ENCODE data around the gene TIPARP.

TIPARP gene

GRCh38 chr3:156674911-156675829 lies 780 bp downstream of the TIPARP start:
- no peaks in the 10 kb centered on the region for H3K27me3 ChIP-seq (replicated peaks in 2 of 5; ENCODE audit: control insufficient read depth in 4 of 5, insufficient read depth in 5 of 5, low read length in 4 of 5)
- H3K4me3 ChIP-seq (ENCODE audit: control insufficient read depth in 1 of 7, extremely low read depth in 1 of 7, insufficient read depth in 4 of 7, low read depth in 2 of 7, low read length in 6 of 7), result peak overlapping the region; percentile 84 to 99 (median 91)
- ChIA-PET CTCF (interaction anchor here (0.7 to 4.6 kb wide), 16 partner anchors 11 to 462 kb away, joined by 3 to 27 read pairs (median 3); no protein-coding TSS in a partner anchor), POLR2A (interaction anchor here (0.7 to 1.8 kb wide), 5 partner anchors 11 to 413 kb away, joined by 3 to 5 read pairs (median 3); partner anchors contain the start of gene SSR3)
- no peaks in the 10 kb centered on the region for H3K9me3 ChIP-seq (ENCODE audit: control extremely low read depth in 1 of 5, control insufficient read depth in 4 of 5, insufficient read depth in 2 of 5, low read depth in 1 of 5, low read length in 4 of 5)
- peaks cover 12 to 33% (median 18%) of the 10 kb centered on the region in 4 experiments for H3K4me1 ChIP-seq (ENCODE audit: control extremely low read depth in 1 of 4, control insufficient read depth in 4 of 4, insufficient read depth in 4 of 4, low read length in 3 of 4)
- peaks cover 11 to 21% (median 16%) of the 10 kb centered on the region in 4 experiments for H3K36me3 ChIP-seq (ENCODE audit: control insufficient read depth in 4 of 4, insufficient read depth in 4 of 4, low read length in 3 of 4)
- peak; percentile 39 to 69 (median 52) for DNase-seq
- WGBS (ENCODE audit: insufficient coverage), result 0% methylated on average over 72 of the region's 93 CpGs
- H3K27ac ChIP-seq (ENCODE audit: insufficient read depth in 1 of 2, low read depth in 1 of 2, low read length in 2 of 2, poor library complexity in 1 of 2, severe bottlenecking in 2 of 2), result peak overlapping the region; percentile 97

GRCh38 chr3:156675830-156676767 lies 1.7 kb downstream of the TIPARP start:
- Histone ChIP-seq H3K27ac (ENCODE audit: insufficient read depth in 1 of 2, low read depth in 1 of 2, low read length in 2 of 2, poor library complexity in 1 of 2, severe bottlenecking in 2 of 2) (peak overlapping the region in 1 of 2 experiments; percentile 97), H3K4me3 (ENCODE audit: control insufficient read depth in 1 of 7, extremely low read depth in 1 of 7, insufficient read depth in 4 of 7, low read depth in 2 of 7, low read length in 6 of 7) (peak overlapping the region; percentile 84 to 99 (median 91)), H3K36me3 (ENCODE audit: control insufficient read depth in 4 of 4, insufficient read depth in 4 of 4, low read length in 3 of 4) (peaks cover 11 to 21% (median 17%) of the 10 kb centered on the region in 4 experiments), H3K9me3 (ENCODE audit: control extremely low read depth in 1 of 5, control insufficient read depth in 4 of 5, insufficient read depth in 2 of 5, low read depth in 1 of 5, low read length in 4 of 5) (no peaks in the 10 kb centered on the region), H3K27me3 (replicated peaks in 2 of 5; ENCODE audit: control insufficient read depth in 4 of 5, insufficient read depth in 5 of 5, low read length in 4 of 5) (no peaks in the 10 kb centered on the region), H3K4me1 (ENCODE audit: control extremely low read depth in 1 of 4, control insufficient read depth in 4 of 4, insufficient read depth in 4 of 4, low read length in 3 of 4) (peaks cover 21 to 42% (median 28%) of the 10 kb centered on the region in 4 experiments)
- ChIA-PET CTCF (interaction anchor here (0.5 to 3.6 kb wide), 8 partner anchors 20 to 440 kb away, joined by 3 to 27 read pairs (median 3); no protein-coding TSS in a partner anchor), POLR2A (interaction anchor here (0.9 kb wide), 1 partner anchor 32 kb away, joined by 4 read pairs; no protein-coding TSS in a partner anchor)
- peak; percentile 39 to 75 (median 72) for DNase-seq
- 17% methylated on average over 6 of the region's 18 CpGs for WGBS (ENCODE audit: insufficient coverage)

GRCh38 chr3:156676768-156677479 lies 2.5 kb downstream of the TIPARP start:
- Histone ChIP-seq H3K9me3 (ENCODE audit: control extremely low read depth in 1 of 5, control insufficient read depth in 4 of 5, insufficient read depth in 2 of 5, low read depth in 1 of 5, low read length in 4 of 5) (no peaks in the 10 kb centered on the region), H3K36me3 (ENCODE audit: control insufficient read depth in 4 of 4, insufficient read depth in 4 of 4, low read length in 3 of 4) (peaks cover 12 to 26% (median 19%) of the 10 kb centered on the region in 4 experiments), H3K4me3 (ENCODE audit: control insufficient read depth in 1 of 7, extremely low read depth in 1 of 7, insufficient read depth in 4 of 7, low read depth in 2 of 7, low read length in 6 of 7) (peak overlapping the region in 4 of 7 experiments; percentile 87 to 96 (median 92)), H3K4me1 (ENCODE audit: control extremely low read depth in 1 of 4, control insufficient read depth in 4 of 4, insufficient read depth in 4 of 4, low read length in 3 of 4) (peaks cover 22 to 50% (median 36%) of the 10 kb centered on the region in 4 experiments), H3K27me3 (replicated peaks in 2 of 5; ENCODE audit: control insufficient read depth in 4 of 5, insufficient read depth in 5 of 5, low read length in 4 of 5) (no peaks in the 10 kb centered on the region), H3K27ac (ENCODE audit: insufficient read depth in 1 of 2, low read depth in 1 of 2, low read length in 2 of 2, poor library complexity in 1 of 2, severe bottlenecking in 2 of 2) (peak overlapping the region in 1 of 2 experiments; percentile 4)
- DNase-seq, result peak; percentile 18 to 73 (median 68)
- CTCF ChIA-PET, result interaction anchor here (0.5 to 1.2 kb wide), 3 partner anchors 240 to 479 kb away, joined by 3 read pairs; no protein-coding TSS in a partner anchor
- WGBS (ENCODE audit: insufficient coverage), result 70% methylated on average over 2 of the region's 3 CpGs
- POLR2A ChIA-PET, result no interaction called here

GRCh38 chr3:156677536-156677935 lies 3.1 kb downstream of the TIPARP start:
- no peaks in the 10 kb centered on the region for H3K27me3 ChIP-seq (replicated peaks in 2 of 5; ENCODE audit: control insufficient read depth in 4 of 5, insufficient read depth in 5 of 5, low read length in 4 of 5)
- peaks cover 12 to 28% (median 20%) of the 10 kb centered on the region in 4 experiments for H3K36me3 ChIP-seq (ENCODE audit: control insufficient read depth in 4 of 4, insufficient read depth in 4 of 4, low read length in 3 of 4)
- no peak overlapping the region for H3K27ac ChIP-seq (ENCODE audit: insufficient read depth in 1 of 2, low read depth in 1 of 2, low read length in 2 of 2, poor library complexity in 1 of 2, severe bottlenecking in 2 of 2)
- ChIA-PET POLR2A (no interaction called here), CTCF (interaction anchor here (0.7 to 1.5 kb wide), 5 partner anchors 40 to 478 kb away, joined by 3 read pairs; no protein-coding TSS in a partner anchor)
- no peak for DNase-seq
- no CpG with 5 or more reads among the region's 2 CpGs for WGBS (ENCODE audit: insufficient coverage)
- no peaks in the 10 kb centered on the region for H3K9me3 ChIP-seq (ENCODE audit: control extremely low read depth in 1 of 5, control insufficient read depth in 4 of 5, insufficient read depth in 2 of 5, low read depth in 1 of 5, low read length in 4 of 5)
- peak overlapping the region in 3 of 7 experiments; percentile 90 to 96 (median 95) for H3K4me3 ChIP-seq (ENCODE audit: control insufficient read depth in 1 of 7, extremely low read depth in 1 of 7, insufficient read depth in 4 of 7, low read depth in 2 of 7, low read length in 6 of 7)
- peaks cover 22 to 56% (median 42%) of the 10 kb centered on the region in 4 experiments for H3K4me1 ChIP-seq (ENCODE audit: control extremely low read depth in 1 of 4, control insufficient read depth in 4 of 4, insufficient read depth in 4 of 4, low read length in 3 of 4)

GRCh38 chr3:156678197-156678596 lies 3.8 kb downstream of the TIPARP start:
- H3K4me3 ChIP-seq (ENCODE audit: control insufficient read depth in 1 of 7, extremely low read depth in 1 of 7, insufficient read depth in 4 of 7, low read depth in 2 of 7, low read length in 6 of 7), result no peak overlapping the region

More at GRCh38 chr3:156678197-156678596, 3.8 kb downstream of the TIPARP start:
- 100% methylated on average over 2 of the region's 2 CpGs for WGBS (ENCODE audit: insufficient coverage)
- no peak overlapping the region for H3K27ac ChIP-seq (ENCODE audit: insufficient read depth in 1 of 2, low read depth in 1 of 2, low read length in 2 of 2, poor library complexity in 1 of 2, severe bottlenecking in 2 of 2)
- peaks cover 22 to 57% (median 42%) of the 10 kb centered on the region in 4 experiments for H3K4me1 ChIP-seq (ENCODE audit: control extremely low read depth in 1 of 4, control insufficient read depth in 4 of 4, insufficient read depth in 4 of 4, low read length in 3 of 4)
- ChIA-PET POLR2A (no interaction called here), CTCF (interaction anchor here (1.3 to 1.5 kb wide), 4 partner anchors 39 to 453 kb away, joined by 3 read pairs; no protein-coding TSS in a partner anchor)
- no peaks in the 10 kb centered on the region for H3K9me3 ChIP-seq (ENCODE audit: control extremely low read depth in 1 of 5, control insufficient read depth in 4 of 5, insufficient read depth in 2 of 5, low read depth in 1 of 5, low read length in 4 of 5)
- no peaks in the 10 kb centered on the region for H3K27me3 ChIP-seq (replicated peaks in 2 of 5; ENCODE audit: control insufficient read depth in 4 of 5, insufficient read depth in 5 of 5, low read length in 4 of 5)
- no peak for DNase-seq
- peaks cover 12 to 28% (median 21%) of the 10 kb centered on the region in 4 experiments for H3K36me3 ChIP-seq (ENCODE audit: control insufficient read depth in 4 of 4, insufficient read depth in 4 of 4, low read length in 3 of 4)

Measured in common myeloid progenitor, CD34-positive (primary cell).